Thoracic aorta (tissue), 2 donors: Measurements from ENCODE around the gene EHMT1. TPM values are rescaled to one million over a fixed set of nuclear protein-coding genes. Genes with fewer than 3 reads are reported as not detected.

Source experiments
- ATAC-seq: fragments of 150-250 bp; one replicate; pipeline ENCODE4 v1.8.0; 2017; ENCODE audit warnings: low read depth; ENCODE audit not compliant: insufficient number of reproducible peaks, low FRiP score
- DNase-seq: peaks from one replicate; pipeline ENCODE4 v3.0.0-alpha.2; 2020; ENCODE audit warnings: low spot score
- H3K27ac ChIP-seq, 2 donors: fragments of 200-600 bp; sonication (generic); 1 replicate in 1 of 2; 2 replicates in 1 of 2; pipeline ENCODE4 v1.5.1; 2016; ENCODE audit warnings: mild to moderate bottlenecking in 2 of 2, moderate library complexity in 2 of 2
- H3K27me3 ChIP-seq: fragments of 200-600 bp; sonication (generic); replicated peaks from 2 replicates; pipeline ENCODE4 v1.6.0; 2016; ENCODE audit warnings: mild to moderate bottlenecking; ENCODE audit not compliant: insufficient read depth
- H3K36me3 ChIP-seq: fragments of 200-600 bp; sonication (generic); one replicate; pipeline ENCODE4 v1.5.1; 2016
- H3K4me1 ChIP-seq, 2 donors: fragments of 200-600 bp; sonication (generic); 1 replicate in 1 of 2; 2 replicates in 1 of 2; pipeline versions ENCODE4 v1.5.1 to v1.6.0; 2016; ENCODE audit warnings: low read depth in 2 of 2, mild to moderate bottlenecking in 1 of 2; ENCODE audit not compliant: control insufficient read depth in 1 of 2
- H3K4me3 ChIP-seq: fragments of 200-600 bp; sonication (generic); 2 replicates; pipeline ENCODE4 v1.5.1; 2016; ENCODE audit warnings: mild to moderate bottlenecking
- H3K9me3 ChIP-seq: fragments of 200-600 bp; sonication (generic); 2 replicates; pipeline ENCODE4 v1.5.1; 2016
- CTCF ChIP-seq: fragments of 200-600 bp; sonication (generic); IDR thresholded peaks from one replicate; pipeline ENCODE4 v1.5.1; 2019; ENCODE audit warnings: antibody characterized with exemption
- total RNA-seq, 2 donors: library from RNA; depleted of rRNA; stranded (reverse); fragments of >200 nt; gene quantifications; one replicate each; pipeline versions ENCODE4 v1.1.0 to v1.2.3, GENCODE V29; 2016

EHMT1 gene
- total RNA-seq, 2 donors from 2014 or later = 67.6 to 150 TPM

GRCh38 chr9:137755261-137755927 lies 136.6 kb downstream of the EHMT1 start:
- DNase-seq (no peak), ATAC-seq (no peak)
- Histone ChIP-seq H3K27me3 (no peaks in the 10 kb centered on the region), H3K4me1 (peaks cover 0 to 4% of the 10 kb centered on the region in 2 donors), H3K9me3 (peaks cover 3% of the 10 kb centered on the region), H3K4me3 (no peak overlapping the region), H3K36me3 (peaks cover 30% of the 10 kb centered on the region), H3K27ac (no peak overlapping the region)
- no peak for TF ChIP-seq CTCF

- Histone ChIP-seq H3K4me1 (peaks cover 0 to 10% of the 10 kb centered on the region in 2 donors), H3K27ac (no peak overlapping the region), H3K36me3 (peaks cover 30% of the 10 kb centered on the region), H3K9me3 (peaks cover 3% of the 10 kb centered on the region), H3K27me3 (no peaks in the 10 kb centered on the region), H3K4me3 (no peak overlapping the region)
- DNase-seq (no peak), ATAC-seq (no peak)
- no peak for TF ChIP-seq CTCF
Observed at GRCh38 chr9:137756045-137756744, 137.4 kb downstream of the EHMT1 start.

GRCh38 chr9:137757139-137757538 lies 138.3 kb downstream of the EHMT1 start:
- Histone ChIP-seq H3K4me1 (peaks cover 0 to 14% of the 10 kb centered on the region in 2 donors), H3K27ac (no peak overlapping the region), H3K9me3 (peaks cover 3% of the 10 kb centered on the region), H3K27me3 (no peaks in the 10 kb centered on the region), H3K36me3 (peaks cover 28% of the 10 kb centered on the region), H3K4me3 (no peak overlapping the region)
- ATAC-seq (no peak), DNase-seq (no peak)
- TF ChIP-seq CTCF = no peak

GRCh38 chr9:137757613-137758029 lies 138.8 kb downstream of the EHMT1 start:
- Histone ChIP-seq H3K27ac (no peak overlapping the region), H3K9me3 (peaks cover 3% of the 10 kb centered on the region), H3K4me3 (no peak overlapping the region), H3K36me3 (peaks cover 23% of the 10 kb centered on the region), H3K27me3 (no peaks in the 10 kb centered on the region), H3K4me1 (peaks cover 0 to 14% of the 10 kb centered on the region in 2 donors)
- ATAC-seq (no peak), DNase-seq (no peak)
- TF ChIP-seq CTCF = no peak

- peaks cover 23% of the 10 kb centered on the region for H3K36me3 ChIP-seq
- ATAC-seq = no peak
Observed at GRCh38 chr9:137758067-137758466, 139.3 kb downstream of the EHMT1 start.

More at GRCh38 chr9:137758067-137758466, 139.3 kb downstream of the EHMT1 start:
- no peak for TF ChIP-seq CTCF
- DNase-seq = no peak
- Histone ChIP-seq H3K27me3 (no peaks in the 10 kb centered on the region), H3K4me1 (peaks cover 0 to 14% of the 10 kb centered on the region in 2 donors), H3K4me3 (no peak overlapping the region), H3K9me3 (peaks cover 3% of the 10 kb centered on the region), H3K27ac (no peak overlapping the region)
